NCI-H345 treated with DMSO at 0.1 percent for 48 hours (cell line): ENCODE data around the gene PPP1R26.
"Not testable (repeated sequence)": the region's sequence is repeated elsewhere in the genome, so short reads cannot be mapped to it uniquely, and the experiment has no call there.

ENCODE experiments used
- DNase-seq: peaks from one replicate; lab custom pipeline; 2025; ENCODE audit not compliant: unreplicated experiment; lab: John Stamatoyannopoulos, UW

PPP1R26 gene

DNA sequence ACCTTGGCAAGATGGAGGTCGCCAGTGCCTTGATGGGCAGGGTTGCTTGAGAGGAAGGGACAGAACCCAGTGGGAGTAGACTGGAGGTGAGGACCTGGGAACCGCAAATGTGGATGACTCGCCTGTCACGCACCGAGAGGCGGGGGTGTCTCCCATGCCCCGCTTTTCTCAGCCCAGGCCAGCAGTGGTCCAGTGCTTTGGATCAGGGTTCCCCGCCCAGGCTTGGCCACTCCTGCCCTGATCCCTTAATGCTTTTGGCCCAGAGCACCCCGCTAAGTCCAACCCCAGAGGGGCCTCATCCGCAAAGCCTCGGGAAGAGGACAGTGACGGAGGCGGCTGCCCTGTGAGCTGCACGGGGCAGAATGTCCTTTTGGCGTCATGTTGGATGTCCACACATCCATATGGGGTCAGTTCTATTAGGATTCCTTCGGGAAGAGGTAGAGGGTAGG, 23.3 kb downstream of the PPP1R26 start:
- DNase-seq = no peak

DNA sequence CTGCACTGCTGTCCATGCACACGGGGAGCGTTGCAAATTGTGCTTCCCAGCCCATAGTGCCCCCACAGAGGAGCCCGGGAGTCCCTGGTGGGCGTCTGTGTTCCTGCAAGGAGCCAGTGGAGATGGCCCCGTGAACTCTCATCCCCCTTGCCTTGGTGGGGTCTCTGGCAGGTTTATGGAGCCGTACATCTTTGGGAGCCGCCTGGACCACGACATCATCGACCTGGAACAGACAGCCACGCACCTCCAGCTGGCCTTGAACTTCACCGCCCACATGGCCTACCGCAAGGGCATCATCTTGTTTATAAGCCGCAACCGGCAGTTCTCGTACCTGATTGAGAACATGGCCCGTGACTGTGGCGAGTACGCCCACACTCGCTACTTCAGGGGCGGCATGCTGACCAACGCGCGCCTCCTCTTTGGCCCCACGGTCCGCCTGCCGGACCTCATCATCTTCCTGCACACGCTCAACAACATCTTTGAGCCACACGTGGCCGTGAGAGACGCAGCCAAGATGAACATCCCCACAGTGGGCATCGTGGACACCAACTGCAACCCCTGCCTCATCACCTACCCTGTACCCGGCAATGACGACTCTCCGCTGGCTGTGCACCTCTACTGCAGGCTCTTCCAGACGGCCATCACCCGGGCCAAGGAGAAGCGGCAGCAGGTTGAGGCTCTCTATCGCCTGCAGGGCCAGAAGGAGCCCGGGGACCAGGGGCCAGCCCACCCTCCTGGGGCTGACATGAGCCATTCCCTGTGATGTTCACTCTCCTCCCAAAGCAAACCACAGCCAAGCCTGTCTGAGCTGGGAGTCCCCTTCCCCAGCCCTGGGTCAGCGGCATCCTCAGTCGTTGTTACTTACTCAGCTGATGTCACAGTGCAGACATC, 24.0 kb downstream of the PPP1R26 start:
- no peak for DNase-seq

DNA sequence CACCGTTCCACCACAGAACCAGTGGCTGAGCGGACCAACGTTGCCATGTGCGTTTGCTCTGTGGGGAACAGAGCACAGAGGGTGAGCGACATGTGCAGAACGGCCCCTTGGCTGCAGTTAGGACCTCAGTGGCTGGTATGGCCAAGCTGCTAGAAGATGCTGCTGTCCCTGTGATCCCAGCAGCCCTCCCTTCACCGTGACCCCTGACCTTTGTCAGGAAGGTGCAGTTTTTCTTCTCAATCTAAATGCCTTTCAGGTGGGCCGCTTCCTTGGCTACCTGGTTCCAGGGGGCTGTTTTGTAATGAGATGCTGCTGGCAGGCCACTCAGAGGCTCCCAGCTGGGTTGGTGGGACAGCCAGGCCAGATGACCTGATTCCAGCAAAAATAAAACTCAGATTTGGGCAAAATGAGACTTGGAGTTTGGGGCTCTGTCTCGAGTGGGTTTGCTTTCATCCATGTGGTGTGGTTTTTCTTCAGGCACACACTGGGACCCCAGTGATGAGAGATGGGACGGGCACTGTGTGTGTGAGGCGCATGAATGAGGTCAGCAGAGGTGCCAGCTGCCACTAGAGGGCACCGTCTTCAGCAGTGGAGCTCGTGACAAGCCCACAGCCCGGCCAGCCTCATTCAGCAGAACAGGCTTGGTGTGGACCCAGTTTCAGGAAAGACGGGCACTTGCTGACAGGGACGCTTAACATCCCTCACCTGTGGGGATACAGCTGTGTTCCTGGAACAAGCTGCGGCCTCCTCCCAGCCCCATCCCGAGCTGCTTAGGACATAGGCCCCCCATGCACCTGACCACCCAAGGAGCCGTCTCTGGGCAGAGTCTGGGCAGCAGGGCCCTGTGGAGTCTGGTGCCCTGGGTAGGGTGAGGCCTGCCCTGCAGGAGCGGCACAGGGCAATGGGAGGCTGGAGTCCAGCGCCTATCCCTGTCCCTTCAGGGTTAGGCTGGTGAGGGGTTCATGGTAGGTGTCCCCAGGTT, 25.0 kb downstream of the PPP1R26 start:
- DNase-seq = peak; percentile 7

DNA sequence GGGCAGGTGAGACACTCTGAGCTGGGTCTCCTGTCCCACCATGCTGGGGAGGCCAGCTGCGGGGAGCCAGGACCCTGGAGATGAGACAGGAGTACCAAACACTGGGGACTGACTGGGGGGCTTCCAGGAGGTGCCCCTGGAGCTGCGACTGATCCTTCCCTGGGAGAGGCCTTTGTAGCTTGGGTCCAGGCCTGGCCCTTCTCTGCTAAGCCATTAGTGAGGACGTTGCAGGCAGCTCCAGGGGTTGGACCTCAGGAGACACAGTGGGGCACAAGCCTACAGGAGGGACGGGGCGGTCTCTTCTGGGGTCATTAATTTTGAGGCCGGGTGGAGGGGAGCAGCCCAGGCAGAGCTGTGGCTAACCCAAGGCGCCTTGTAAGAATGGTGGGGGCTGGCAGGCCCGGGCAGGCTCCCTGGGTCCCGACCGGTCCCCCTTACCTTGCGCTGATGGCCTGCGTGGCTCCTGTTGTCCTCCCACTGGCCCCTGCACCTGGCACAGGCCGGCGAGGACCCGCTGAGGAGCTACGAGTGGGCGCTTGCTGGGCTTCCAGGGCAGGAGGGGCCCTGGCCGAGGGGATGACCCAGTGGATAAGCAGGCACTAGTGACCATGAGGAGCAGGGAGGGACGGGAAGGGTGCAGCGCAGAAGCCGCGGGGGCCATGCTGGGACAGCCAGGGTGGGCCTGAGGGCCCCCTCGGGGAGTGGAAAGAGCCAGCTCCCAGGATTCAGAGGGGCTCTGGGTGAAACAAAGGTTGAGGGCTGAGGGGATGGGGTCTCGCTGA, 26.0 kb downstream of the PPP1R26 start:
- DNase-seq = no peak

DNA sequence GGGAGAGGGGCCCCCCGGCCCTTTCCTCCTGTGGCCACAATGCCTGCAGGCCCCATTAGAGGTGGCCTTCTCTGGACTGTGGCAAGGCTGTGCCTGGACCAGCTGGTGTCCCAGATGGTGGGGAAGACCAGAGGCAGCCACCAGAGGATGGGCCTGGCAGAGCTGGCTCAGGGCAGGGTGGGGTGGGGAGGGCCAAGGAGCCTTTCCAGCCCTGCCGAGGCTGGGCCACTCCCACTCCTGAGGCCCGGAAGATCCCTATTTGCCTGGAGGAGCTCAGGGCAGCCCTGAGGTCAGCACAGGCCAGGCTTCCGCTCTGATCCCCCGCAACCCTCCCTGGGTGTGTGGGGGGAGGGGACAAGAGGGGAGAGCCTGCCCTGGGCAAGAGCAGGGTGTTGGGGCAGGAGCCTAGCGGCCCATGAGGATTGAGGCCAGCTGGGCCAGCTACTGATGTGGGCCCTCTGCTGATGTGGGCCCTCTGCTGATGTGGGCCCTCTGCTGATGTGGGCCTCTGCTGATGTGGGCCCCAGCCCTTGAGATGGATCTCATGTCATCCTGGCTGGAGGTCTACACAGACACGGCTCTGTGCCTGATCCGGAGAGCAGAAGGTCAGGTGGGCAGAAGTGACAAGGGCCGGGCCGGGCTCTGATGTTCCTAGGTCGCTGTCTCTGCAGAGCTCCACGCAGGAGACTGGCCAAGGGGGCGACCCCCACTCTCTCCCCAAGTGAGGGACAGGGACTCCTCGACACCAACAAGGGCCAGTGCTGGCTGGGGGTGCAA, 26.9 kb downstream of the PPP1R26 start:
- DNase-seq = no peak

DNA sequence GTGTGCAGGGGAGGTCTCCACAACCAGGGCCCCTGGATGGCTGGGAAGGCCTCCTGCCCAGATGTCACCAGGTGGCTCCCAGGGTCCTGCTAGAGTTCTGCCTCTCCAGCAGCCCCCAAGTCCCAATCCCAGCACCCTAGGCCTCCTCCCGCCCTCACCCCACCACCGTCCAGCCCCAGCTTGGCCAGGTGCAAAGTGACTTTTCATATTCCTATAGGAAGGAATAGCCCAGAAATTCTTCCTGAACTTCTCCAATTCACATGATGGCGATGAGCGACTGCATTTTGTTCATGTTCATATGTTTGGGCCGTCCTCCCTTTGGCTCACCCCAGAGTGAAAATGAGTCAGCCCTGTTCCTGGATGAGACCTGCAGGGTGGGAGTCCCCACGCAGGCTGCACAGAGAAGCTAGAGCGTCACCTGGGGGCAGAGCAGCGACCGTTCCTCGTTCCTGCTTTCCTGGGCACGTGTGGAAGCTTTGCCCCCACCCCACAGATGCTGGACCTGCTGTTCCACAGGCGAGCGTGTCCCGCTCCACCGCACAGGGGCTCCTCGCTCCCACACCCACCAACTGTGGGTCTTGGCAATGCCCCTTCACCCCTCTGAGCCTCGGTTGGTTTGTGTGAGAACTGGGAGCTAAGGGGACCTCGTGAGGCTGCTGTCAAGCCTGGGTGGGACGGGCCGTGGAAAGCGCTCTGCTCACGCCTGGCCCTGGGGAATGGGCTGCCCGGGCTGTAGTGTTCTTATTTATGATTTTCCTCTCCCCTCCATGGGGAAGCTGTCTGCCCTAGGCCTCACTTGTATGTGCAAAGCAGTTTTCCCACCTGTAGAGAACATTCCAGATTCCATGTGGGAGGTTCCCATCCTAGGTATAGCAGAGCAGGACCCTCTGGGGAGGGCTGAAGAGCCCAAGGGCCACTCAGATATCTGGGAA, 27.8 kb downstream of the PPP1R26 start:
- DNase-seq = no peak

DNA sequence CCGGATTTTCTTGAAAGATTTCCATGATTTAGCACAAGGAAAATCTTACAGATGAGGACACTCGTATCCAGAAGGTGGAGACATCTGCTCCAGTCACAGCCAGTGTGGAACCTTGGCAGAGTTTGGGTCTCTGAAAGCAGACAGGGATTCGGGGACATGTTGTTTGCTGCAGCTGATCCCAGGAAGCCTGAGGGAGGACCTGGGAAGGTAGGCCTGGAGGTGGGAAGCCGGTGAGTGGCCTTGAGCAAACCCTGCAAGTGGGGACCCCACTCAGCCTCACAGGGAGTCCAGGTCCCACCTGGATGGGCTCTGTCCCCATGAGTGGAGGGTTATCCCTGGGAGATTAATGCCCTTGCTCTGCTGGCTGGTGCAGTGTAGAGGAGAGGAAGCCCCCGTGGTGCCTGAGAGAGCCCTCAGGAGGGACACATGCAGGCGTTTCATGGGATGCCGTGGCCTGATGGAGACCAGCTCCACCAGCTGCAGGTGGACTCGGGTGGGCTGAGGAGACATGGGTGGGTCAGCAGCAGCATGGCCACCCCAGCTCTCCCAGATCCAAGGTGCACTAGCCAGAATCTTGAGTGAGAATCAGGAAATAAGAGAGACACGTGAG, 28.7 kb downstream of the PPP1R26 start:
- no peak for DNase-seq

DNA sequence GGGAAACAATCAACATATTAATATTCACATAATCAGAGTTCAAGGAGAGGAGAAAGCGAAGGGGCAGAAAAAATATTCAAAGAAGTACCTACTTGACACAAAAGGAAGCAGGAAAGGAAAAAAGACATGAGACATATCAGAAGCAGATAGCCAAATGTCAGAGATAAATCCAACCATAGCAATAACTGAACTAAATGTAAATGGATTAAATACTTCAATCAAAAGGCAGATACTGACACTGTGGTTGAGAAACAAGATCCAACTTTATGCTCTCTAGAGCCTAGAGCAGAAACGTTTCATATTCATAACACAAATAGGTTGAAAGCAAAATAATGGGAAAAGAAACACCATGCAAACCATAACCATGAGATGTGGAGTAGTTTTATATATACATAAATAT, 29.9 kb downstream of the PPP1R26 start:
- DNase-seq = no peak

DNA sequence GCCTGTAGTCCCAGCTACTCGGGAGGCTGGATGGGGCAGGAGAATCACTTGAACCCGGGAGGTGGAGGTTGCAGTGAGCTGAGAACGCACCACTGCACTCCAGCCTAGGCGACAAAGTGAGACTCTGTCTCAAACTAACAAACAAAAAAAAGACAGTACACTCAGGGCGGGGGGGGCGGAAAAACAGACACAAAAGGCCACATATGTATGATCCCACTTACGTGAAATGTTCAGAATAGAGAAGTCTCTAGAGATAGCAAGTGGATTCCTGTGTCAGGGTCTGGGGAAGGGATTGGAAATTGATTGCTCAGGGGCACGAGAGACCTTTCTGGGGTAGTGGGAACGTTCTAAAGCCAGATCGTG, 32.6 kb downstream of the PPP1R26 start:
- DNase-seq = no peak

DNA sequence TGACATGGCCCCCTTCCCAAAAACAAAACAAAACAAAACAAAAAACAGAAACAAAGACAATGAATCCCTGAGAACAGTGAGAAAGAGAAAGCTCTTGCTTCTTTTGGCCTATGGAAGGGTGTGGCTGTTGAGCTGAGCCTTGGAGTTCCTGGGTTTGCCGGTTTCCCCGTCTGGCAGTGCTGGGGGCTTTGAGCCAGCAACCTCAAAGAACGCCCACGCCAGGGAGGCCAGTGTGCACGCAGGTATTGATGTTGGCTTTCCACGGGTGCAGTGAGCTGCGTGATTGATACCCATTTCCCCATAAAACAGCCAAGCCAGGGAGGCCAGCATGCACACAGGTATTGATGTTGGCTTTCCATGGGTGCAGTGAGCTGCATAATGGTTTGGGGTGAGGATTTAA, 33.3 kb downstream of the PPP1R26 start:
- DNase-seq = no peak

DNA sequence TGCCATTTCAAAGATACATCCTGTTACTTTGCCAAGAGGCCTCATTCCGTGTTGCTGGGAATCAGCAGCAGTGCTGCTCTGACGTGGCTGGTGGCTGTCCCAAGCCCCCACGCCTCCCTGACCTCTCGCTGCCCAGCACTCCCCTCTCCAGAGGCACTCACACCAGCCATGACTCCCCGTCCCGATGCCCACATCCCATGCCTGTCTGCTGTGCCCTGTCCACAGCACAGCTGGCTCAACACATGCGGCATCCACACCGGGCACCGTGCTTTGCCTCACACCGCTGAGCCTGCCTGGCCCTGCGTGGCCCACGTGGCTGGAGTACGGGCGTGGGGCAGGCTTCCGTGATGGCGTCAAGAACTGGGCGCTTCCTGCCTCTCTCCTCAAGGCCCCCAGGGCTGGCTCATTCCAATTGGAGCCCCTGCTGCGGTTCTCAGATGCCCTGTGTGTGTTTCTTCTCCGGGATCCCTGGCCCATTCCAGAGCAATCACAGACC, 33.8 kb downstream of the PPP1R26 start:
- no peak for DNase-seq

DNA sequence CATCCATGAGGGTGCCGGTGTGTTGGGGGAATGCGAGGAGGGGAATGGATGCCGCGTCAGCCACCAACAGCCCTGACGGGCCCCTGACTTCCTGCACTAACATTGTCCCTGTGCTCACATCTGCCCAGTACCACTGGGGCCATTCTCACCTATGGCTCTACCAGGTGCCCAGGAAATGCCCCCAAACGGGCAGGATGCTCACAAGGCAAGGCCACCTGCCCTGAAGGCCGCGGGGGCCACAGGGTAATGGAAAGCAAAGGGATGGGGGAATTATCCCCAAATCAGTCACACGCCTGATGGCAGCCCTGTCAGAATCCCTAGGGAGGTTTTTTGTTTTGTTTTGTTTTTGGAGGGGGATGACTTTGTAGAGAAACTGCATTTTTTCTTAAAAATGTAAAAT, 34.3 kb downstream of the PPP1R26 start:
- DNase-seq = not testable (repeated sequence)

DNA sequence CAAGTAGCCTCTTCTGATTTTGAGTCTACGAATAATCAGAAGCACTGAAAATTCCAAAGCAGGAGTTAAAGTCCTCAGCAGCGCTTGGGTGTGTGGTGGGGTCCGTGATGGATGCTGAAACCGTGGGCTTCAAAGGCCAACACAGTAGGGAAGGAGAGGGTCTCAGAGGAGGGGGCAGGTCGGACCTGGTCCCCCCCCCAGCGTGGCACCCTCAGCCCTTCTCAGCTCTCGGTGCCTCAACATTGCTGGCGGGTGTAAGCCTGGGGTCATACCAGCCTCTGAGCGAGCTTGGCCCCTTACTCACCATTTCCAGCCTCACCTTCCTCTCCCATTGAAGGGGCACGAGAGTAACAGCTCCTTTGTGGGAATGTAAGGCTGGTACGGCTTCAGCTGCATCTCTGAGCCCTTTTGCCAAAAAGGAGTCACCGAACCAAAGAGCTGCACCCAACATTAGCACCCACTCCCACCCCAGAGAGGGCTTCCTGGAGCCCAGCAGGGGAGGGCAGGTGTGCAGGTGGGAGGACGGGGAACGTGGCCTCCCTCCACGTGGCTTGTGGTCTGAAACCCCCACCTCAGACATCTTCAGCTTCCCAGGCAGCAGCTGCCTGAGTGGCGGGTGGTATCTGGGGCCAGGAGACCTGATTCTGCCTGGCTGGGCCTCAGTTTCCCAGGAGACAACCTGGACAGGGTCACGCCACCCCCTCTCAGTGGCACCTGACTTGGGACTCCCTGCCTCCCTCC, 34.9 kb downstream of the PPP1R26 start:
- no peak for DNase-seq

DNA sequence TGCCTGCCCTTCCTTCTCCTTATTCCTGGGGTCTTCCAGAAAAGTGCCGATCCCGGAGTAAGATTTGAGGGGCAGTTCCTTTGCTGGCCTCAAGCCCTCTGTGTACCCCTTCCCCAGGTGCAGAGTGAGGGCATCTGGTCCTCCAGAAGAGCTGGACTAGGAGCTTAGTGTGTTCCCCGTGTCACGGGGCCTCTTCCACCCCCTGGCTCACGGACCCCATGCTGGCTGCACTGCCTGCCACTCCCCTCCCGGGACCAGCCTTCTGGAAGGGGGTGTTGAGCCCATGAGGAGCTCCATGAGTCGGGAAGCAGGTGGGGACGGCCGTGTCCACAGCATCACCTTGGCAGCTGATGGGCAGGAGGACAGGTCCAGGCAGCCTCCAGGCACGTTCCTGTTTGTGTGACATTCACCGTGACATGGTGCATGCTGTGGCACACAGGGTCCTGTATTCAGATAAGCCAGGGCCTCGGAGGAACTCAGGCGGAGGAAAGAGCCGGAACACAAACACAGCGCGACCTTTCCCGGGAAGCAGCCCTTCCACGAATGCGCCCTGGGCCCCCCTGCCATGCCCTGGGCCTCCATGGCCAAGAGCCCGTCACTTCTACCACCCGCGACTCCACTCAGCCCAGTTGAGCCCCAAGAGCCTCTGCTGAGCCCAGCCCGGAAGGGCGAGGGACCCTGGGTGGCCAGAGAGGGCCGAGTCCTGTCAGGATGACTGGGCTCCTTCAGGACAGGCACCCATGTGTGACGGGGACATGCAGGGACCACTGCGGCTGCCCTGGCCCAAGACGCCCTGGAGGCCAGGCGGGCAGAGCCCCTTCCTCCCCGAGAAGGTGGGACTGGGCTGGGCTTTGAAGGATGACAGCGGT, 35.7 kb downstream of the PPP1R26 start:
- DNase-seq = no peak

DNA sequence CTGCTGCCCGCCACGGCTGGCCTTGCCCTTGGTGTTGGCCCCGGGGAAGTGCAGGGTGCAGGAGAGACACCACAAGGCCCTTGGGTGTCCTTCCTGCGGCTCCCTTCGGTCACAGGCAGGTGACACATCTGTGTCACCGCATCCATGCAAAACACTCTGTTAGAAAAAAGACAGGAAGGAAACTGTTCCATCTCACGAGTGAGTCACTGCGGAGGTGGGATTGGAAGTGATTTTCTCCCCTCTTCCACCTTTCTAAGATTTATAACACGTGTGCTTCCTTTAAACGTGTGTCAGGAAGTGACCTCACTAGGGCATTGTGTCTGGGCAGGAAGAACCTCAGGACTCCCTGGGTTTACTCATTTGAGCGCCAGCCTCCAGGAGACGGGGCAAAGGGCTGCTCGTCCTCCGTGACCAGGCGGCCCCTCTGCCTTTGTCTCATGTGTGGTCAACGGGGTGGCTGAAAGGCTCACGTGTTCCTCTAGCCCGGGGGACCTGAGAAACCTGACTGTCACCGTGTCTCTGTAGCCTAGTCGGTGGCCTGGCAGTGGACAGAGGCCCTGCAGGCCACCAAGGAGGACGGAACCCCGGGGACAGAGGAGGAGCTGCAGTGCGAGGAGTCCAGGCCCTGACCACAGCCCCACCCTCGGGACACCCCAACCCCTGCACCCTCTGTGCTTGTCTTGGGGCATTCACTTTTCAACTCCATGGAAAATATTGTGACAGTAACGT, 36.7 kb downstream of the PPP1R26 start:
- no peak for DNase-seq

DNA sequence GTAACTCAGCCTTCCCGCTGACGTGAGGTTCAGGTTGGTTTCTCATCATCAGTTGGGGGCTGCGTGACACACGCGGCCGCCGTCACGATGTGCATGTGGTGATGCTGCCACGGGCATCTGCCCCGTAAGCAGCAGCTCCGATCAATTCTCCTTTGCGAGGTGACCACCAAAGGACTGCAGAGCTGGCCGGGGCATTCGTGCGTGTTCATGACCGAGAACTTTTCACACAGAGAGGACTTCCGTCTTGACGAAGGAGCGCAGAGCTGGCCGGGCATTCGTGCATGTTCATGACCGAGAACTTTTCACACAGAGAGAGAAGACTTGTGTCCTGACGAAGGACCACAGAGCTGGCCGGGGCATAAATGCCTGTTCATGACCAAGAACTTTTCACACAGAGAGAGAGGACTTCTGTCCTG, 37.8 kb downstream of the PPP1R26 start:
- DNase-seq = no peak
